Karpas-422 (cell line): ENCODE data around the gene FKBP15. TPM values are rescaled to one million over a fixed set of nuclear protein-coding genes. Genes with fewer than 3 reads are reported as not detected.
"Not testable (repeated sequence)": the region's sequence is repeated elsewhere in the genome, so short reads cannot be mapped to it uniquely, and the experiment has no call there.

ENCODE experiments used
- DNase-seq: peaks from one replicate; pipeline ENCODE4 v3.0.0-alpha.2; 2015
- H2AFZ ChIP-seq: fragments of 200-600 bp; sonication (generic); 2 replicates; pipeline ENCODE4 v1.6.1; 2014; ENCODE audit warnings: antibody characterized with exemption, low read length, mixed read lengths
- H3K27ac ChIP-seq: fragments of 200-600 bp; sonication (generic); 2 replicates; pipeline ENCODE4 v1.5.1; 2014; ENCODE audit warnings: mild to moderate bottlenecking, low read length, moderate library complexity
- H3K27me3 ChIP-seq: fragments of 200-600 bp; sonication (generic); 2 replicates; pipeline ENCODE4 v1.6.1; 2014; ENCODE audit warnings: low read length, mixed read lengths
- H3K36me3 ChIP-seq: fragments of 200-600 bp; sonication (generic); 2 replicates; pipeline ENCODE4 v1.6.1; 2014; ENCODE audit warnings: low read length, mixed read lengths; ENCODE audit not compliant: insufficient read depth
- H3K4me1 ChIP-seq: fragments of 200-600 bp; sonication (generic); 2 replicates; pipeline ENCODE4 v1.6.1; 2014; ENCODE audit warnings: mild to moderate bottlenecking, low read length, mixed read lengths
- H3K4me2 ChIP-seq: fragments of 200-600 bp; sonication (generic); 2 replicates; pipeline ENCODE4 v1.6.1; 2014; ENCODE audit warnings: low read length, low read depth, mild to moderate bottlenecking; ENCODE audit not compliant: poor library complexity, severe bottlenecking
- H3K4me3 ChIP-seq: fragments of 200-600 bp; sonication (generic); 2 replicates; pipeline ENCODE4 v1.5.1; 2014; ENCODE audit warnings: mild to moderate bottlenecking, antibody characterized with exemption, low read length, mixed read lengths
- H3K79me2 ChIP-seq: fragments of 200-600 bp; sonication (generic); 2 replicates; pipeline ENCODE4 v1.6.1; 2014; ENCODE audit warnings: mild to moderate bottlenecking, low read length, mixed read lengths
- H3K9ac ChIP-seq: fragments of 200-600 bp; sonication (generic); 2 replicates; pipeline ENCODE4 v1.6.0; 2014; ENCODE audit warnings: low read length
- H3K9me2 ChIP-seq: fragments of 200-600 bp; sonication (generic), shearing (Covaris generic); replicated peaks from 2 replicates; pipeline ENCODE4 v1.6.0; 2014; ENCODE audit warnings: mild to moderate bottlenecking, low read length, moderate library complexity; ENCODE audit not compliant: insufficient read depth
- H3K9me3 ChIP-seq: fragments of 300-700, 200-600 bp; sonication (generic); 2 replicates; pipeline ENCODE4 v1.6.1; 2014; ENCODE audit warnings: low read length, mixed read lengths
- H4K20me1 ChIP-seq: fragments of 200-600 bp; sonication (generic); 2 replicates; pipeline ENCODE4 v1.6.1; 2014; ENCODE audit warnings: mild to moderate bottlenecking, antibody characterized with exemption, low read length, low read depth; ENCODE audit not compliant: insufficient read depth
- total RNA-seq: library from RNA; depleted of rRNA; stranded (reverse); fragments of >200 nt; shearing (Covaris generic); gene quantifications from 2 replicates; pipeline ENCODE4 v1.2.3, GENCODE V29; 2014; ENCODE audit warnings: low replicate concordance

The FKBP15 gene
- total RNA-seq, 1 experiment from 2014 or later: 65.1 TPM

DNA sequence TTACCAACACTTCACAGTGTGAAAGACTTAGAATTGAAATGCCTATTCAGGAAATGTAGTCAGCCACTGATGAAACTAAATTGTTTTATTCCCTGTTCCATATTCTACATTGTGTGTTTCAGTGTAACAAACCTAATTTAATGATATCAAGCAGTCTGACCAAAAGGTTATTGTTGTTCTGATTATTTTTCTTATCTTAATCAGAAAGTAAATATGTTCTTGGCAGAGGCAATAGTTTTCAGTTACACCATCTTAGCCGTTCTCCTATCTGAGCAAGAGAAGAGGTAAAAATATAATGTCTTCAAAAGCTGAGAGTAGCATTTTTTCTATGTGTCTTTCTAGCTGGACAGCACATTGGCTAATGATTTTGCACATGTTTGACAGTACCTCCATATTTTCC, 37.2 kb upstream of the FKBP15 start:
- no peak overlapping the region for H3K27ac ChIP-seq
- H2AFZ ChIP-seq: no peak overlapping the region
- H3K9ac ChIP-seq: no peak overlapping the region
- H4K20me1 ChIP-seq: no peaks in the 10 kb centered on the region
- no peaks in the 10 kb centered on the region for H3K27me3 ChIP-seq
- H3K9me3 ChIP-seq: no peaks in the 10 kb centered on the region
- H3K4me2 ChIP-seq: no peak overlapping the region
- H3K36me3 ChIP-seq: 0 out of 2 replicates have a peak, but pooled peaks cover 3% of the 10 kb centered on the region
- no peaks in the 10 kb centered on the region for H3K4me1 ChIP-seq
- no peak for DNase-seq
- peaks cover 4% of the 10 kb centered on the region; the same call in 1 of the 2 replicates for H3K79me2 ChIP-seq
- no peak overlapping the region for H3K4me3 ChIP-seq
- no peaks in the 10 kb centered on the region for H3K9me2 ChIP-seq

DNA sequence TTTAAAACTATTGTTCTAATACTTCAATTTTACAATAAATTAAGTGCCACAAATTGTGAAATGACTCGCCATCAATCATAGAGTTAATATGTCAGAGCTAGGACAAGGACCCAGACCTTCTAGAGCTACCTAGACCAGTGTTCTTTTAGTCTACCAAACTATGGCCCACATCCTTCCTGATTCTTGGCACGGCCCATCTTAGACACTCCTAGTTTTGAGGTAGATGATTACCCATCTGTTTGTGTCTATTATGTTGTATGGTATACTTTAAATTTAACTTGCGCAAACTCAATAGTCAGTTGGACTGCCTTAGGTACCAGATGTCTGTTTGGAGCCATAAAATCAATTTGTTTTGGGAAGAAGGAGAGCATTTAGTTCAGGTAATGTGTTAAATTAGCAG, 36.8 kb upstream of the FKBP15 start:
- H3K4me1 ChIP-seq: no peaks in the 10 kb centered on the region
- no peak overlapping the region for H3K4me2 ChIP-seq

DNA sequence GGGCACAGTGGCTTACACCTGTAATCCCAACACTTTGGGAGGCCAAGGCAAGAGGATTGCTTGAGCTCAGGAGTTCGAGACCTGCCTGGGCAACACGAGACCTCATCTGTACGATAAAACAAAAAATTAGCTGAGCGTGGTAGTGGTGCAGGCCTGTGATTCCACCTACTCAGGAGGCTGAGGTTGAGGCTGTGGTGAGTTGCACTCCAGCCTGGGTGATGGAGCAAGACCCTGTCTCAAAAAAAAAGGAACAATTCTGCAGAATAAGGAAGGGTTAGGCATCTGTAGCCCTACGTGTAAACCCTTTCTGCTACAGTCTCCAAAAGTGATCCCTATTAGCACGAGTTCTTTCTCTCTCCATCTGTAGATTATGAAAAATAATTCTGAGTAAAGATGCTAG, 34.4 kb upstream of the FKBP15 start:
- Histone ChIP-seq H3K4me2 (no peak overlapping the region), H3K79me2 (peaks cover 9% of the 10 kb centered on the region; the same call in 1 of the 2 replicates), H3K9ac (no peak overlapping the region), H3K4me1 (no peaks in the 10 kb centered on the region), H2AFZ (no peak overlapping the region), H3K27ac (no peak overlapping the region), H4K20me1 (no peaks in the 10 kb centered on the region), H3K27me3 (no peaks in the 10 kb centered on the region), H3K9me2 (no peaks in the 10 kb centered on the region), H3K4me3 (no peak overlapping the region), H3K36me3 (no peaks in the 10 kb centered on the region), H3K9me3 (no peaks in the 10 kb centered on the region)
- DNase-seq: no peak

More for the DNA sequence above, 36.8 kb upstream of the FKBP15 start:
- no peak overlapping the region for H3K27ac ChIP-seq
- H3K27me3 ChIP-seq: no peaks in the 10 kb centered on the region
- no peaks in the 10 kb centered on the region for H3K9me2 ChIP-seq
- H3K36me3 ChIP-seq: 0 out of 2 replicates have a peak, but pooled peaks cover 3% of the 10 kb centered on the region
- no peak for DNase-seq
- no peaks in the 10 kb centered on the region for H3K9me3 ChIP-seq
- H3K4me3 ChIP-seq: no peak overlapping the region
- no peak overlapping the region for H2AFZ ChIP-seq
- H3K9ac ChIP-seq: no peak overlapping the region
- no peaks in the 10 kb centered on the region for H4K20me1 ChIP-seq
- peaks cover 6% of the 10 kb centered on the region; the same call in 1 of the 2 replicates for H3K79me2 ChIP-seq

DNA sequence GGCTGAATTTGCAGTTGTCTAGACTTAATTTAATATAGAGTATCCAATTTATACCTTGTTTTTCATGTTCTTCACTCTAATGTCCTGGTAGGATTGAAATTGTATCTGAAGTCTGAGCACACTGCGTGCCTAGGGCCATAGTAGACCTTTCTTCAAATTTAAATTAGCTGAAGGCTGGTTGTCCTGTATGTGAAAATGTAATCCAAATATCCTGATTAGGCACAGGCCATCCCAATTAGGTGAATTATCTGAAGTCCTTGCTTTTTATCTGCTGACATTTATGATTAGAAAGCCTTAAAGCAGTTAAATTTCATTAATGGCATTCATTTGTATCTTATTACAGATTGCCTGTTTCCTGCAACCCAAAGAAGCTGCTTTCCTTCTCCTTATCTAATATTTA, 33.9 kb upstream of the FKBP15 start:
- DNase-seq: no peak
- no peaks in the 10 kb centered on the region for H3K4me1 ChIP-seq
- no peak overlapping the region for H3K27ac ChIP-seq
- no peaks in the 10 kb centered on the region for H3K27me3 ChIP-seq
- H3K9ac ChIP-seq: no peak overlapping the region
- no peak overlapping the region for H3K4me2 ChIP-seq
- H3K4me3 ChIP-seq: no peak overlapping the region
- no peaks in the 10 kb centered on the region for H3K9me2 ChIP-seq
- no peaks in the 10 kb centered on the region for H4K20me1 ChIP-seq
- no peaks in the 10 kb centered on the region for H3K36me3 ChIP-seq
- no peaks in the 10 kb centered on the region for H3K9me3 ChIP-seq
- H3K79me2 ChIP-seq: peaks cover 9% of the 10 kb centered on the region; the same call in 1 of the 2 replicates
- no peak overlapping the region for H2AFZ ChIP-seq

DNA sequence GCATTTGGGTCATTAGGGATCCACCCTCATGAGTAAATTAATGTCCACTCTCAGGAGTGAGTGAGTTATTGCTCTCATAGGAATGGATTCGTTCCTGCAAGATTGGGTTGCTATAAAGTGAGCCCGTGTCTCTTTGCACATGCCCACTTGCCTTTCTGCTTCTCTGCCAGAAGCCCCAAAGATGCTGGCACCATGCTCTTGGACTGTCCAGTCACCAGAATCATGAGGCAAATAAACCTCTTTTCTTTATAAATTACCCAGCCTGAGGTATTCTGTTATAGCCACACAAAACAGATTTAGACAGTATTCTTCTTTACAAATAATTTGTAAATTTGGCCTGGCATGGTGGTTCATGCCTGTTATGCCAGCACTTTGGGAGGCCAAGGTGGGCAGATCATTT, 29.7 kb upstream of the FKBP15 start:
- no peaks in the 10 kb centered on the region for H3K36me3 ChIP-seq
- H2AFZ ChIP-seq: no peak overlapping the region
- peaks cover 14% of the 10 kb centered on the region; the same call in 1 of the 2 replicates for H3K79me2 ChIP-seq
- no peaks in the 10 kb centered on the region for H3K27me3 ChIP-seq
- no peak overlapping the region for H3K4me3 ChIP-seq
- no peaks in the 10 kb centered on the region for H3K9me2 ChIP-seq
- no peaks in the 10 kb centered on the region for H4K20me1 ChIP-seq
- H3K4me1 ChIP-seq: peaks cover 14% of the 10 kb centered on the region
- H3K9me3 ChIP-seq: no peaks in the 10 kb centered on the region
- no peak overlapping the region for H3K9ac ChIP-seq
- H3K27ac ChIP-seq: no peak overlapping the region
- H3K4me2 ChIP-seq: no peak overlapping the region
- no peak for DNase-seq

DNA sequence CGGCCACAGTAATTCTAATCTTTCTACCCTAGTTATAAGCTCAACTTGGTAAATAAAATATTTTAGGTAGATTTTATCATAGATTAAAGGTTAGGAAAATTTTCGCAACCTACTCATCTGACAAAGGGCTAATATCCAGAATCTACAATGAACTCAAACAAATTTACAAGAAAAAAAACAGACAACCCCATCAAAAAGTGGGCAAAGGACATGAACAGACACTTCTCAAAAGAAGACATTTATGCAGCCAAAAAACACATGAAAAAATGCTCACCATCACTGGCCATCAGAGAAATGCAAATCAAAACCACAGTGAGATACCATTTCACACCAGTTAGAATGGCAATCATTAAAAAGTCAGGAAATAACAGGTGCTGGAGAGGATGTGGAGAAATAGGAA, 28.6 kb upstream of the FKBP15 start:
- H3K4me2 ChIP-seq: not testable (repeated sequence)

DNA sequence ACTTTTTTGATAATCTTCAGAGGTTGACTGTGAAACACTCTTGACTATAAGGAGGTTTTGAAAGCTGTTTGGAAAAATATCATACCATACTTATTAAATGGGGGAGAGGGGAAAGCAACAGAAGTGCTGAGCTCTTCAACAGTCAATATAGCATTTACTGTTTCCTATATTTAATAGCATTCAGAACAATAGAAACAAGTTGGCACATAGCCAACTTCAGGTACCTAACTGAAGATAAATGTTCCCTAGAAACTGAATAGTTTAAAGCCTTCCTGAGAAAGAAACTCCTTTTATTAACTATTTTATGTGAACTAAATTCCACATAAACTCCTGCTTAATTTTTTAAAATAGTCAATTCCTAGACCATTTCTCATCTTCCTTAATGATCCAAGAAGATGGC, 26.6 kb upstream of the FKBP15 start:
- Histone ChIP-seq H3K4me1 (peaks cover 29% of the 10 kb centered on the region), H3K9me3 (no peaks in the 10 kb centered on the region), H2AFZ (no peak overlapping the region), H3K36me3 (no peaks in the 10 kb centered on the region), H3K27me3 (no peaks in the 10 kb centered on the region), H3K9ac (no peak overlapping the region), H3K79me2 (peaks cover 16% of the 10 kb centered on the region; the same call in 1 of the 2 replicates), H3K27ac (no peak overlapping the region), H3K4me3 (no peak overlapping the region), H4K20me1 (peaks cover 12% of the 10 kb centered on the region; the same call in 1 of the 2 replicates), H3K4me2 (no peak overlapping the region), H3K9me2 (no peaks in the 10 kb centered on the region)
- DNase-seq: no peak

More for the DNA sequence above, 28.6 kb upstream of the FKBP15 start:
- H2AFZ ChIP-seq, H3K4me3 ChIP-seq, DNase-seq, H3K9me3 ChIP-seq, H3K27ac ChIP-seq, H3K27me3 ChIP-seq, H3K9ac ChIP-seq, H4K20me1 ChIP-seq, H3K36me3 ChIP-seq, H3K9me2 ChIP-seq: not testable (repeated sequence)
- Histone ChIP-seq H3K4me1 (peaks cover 22% of the 10 kb centered on the region), H3K79me2 (peaks cover 20% of the 10 kb centered on the region; the same call in 1 of the 2 replicates)

DNA sequence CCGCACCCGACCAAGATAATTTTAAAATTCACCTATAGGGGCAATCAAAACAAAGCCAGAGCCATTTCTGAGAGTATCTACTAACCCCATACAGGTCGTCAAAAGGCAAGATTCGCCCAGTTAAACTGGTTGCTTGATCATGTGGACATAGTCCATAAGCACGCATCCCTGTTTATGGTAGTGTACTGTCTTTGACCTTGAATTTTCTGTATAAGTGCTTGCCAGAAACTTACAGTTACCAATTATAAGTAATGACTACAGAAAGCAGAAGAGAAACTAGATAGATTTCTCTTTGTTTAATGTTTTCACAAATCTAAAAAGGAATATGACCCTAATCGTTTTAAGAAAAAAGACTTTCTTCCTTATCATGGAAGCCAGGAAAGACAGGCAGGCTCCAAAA, 25.9 kb upstream of the FKBP15 start:
- no peaks in the 10 kb centered on the region for H3K27me3 ChIP-seq
- no peaks in the 10 kb centered on the region for H3K9me2 ChIP-seq
- H3K9me3 ChIP-seq: no peaks in the 10 kb centered on the region
- H3K79me2 ChIP-seq: peaks cover 16% of the 10 kb centered on the region; the same call in 1 of the 2 replicates
- no peak overlapping the region for H3K4me3 ChIP-seq
- H3K36me3 ChIP-seq: no peaks in the 10 kb centered on the region
- H4K20me1 ChIP-seq: peaks cover 19% of the 10 kb centered on the region; the same call in 1 of the 2 replicates
- peaks cover 34% of the 10 kb centered on the region for H3K4me1 ChIP-seq
- peak overlapping the region; percentile 49; the same call in 1 of the 2 replicates for H3K27ac ChIP-seq
- DNase-seq: peak; percentile 45
- H3K4me2 ChIP-seq: peak overlapping the region; percentile 34
- no peak overlapping the region for H3K9ac ChIP-seq
- H2AFZ ChIP-seq: no peak overlapping the region
